Measurements from ENCODE around the gene CHIA.

CHIA gene

GRCh38 chr1:111369645-111370044 is 79.0 kb downstream of the CHIA start:
- DNase-seq = no peak
